HG02759 (cell line): Measurements from ENCODE around the gene COL4A1.

ENCODE experiments used
- ATAC-seq: cut with Tn5 transposase; IDR thresholded peaks from one replicate; pipeline ENCODE4 v1.9.1; 2021; ENCODE audit warnings: mild to moderate bottlenecking, moderate library complexity; ENCODE audit not compliant: unreplicated experiment

COL4A1 gene

DNA sequence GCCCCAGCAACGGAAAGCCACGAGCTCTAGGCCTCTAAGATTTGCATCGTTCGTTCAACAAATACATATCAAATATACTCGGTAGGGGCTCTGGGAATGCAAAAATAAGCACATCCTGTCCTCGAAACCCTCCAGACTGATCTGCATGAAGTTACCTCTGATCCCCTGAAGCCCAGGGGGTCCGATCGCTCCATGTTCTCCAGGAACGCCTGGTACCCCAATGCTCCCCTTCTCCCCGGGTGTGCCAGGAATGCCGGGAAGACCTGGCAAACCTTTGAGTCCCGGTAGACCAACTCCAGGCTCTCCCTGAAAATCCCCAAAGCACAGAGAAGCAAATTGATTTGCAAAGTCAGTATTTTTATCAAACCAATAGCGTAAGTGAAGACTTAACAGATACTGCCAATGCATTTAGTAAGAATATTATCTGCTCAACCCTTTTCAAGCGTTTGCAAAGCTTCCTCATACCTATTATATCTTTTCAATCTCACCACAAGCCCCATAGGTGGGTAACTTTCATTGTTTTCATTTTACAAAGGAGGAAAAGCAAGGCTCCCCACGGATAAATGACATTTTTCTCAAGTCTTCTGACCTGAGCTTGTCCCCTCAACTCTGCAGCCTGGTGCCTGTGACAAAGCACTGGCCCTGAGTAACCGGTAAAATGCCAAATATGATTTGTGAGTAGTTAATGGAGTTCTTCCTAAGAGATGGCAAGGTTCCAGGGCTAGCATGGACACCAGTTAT, 127.7 kb downstream of the COL4A1 start:
- ATAC-seq: no peak

DNA sequence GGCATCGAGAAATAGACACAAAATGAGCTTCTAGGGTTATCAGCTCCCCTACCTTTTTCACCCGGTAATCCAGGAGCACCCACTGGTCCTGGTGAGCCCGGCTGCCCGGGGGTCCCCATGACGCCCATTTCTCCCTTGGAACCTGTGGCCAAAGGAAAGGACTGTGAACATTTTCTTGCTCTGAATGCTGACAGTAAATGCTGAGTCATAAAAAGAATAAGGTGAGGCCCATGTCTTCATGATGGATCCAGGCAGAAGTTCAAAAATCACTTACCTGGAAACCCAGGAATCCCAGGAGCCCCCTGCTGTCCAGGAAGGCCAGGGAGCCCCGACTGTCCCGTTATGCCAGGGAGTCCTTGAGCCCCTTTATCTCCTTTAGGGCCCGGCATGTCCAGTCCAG, 129.2 kb downstream of the COL4A1 start:
- no peak for ATAC-seq

GRCh38 chr13:110176431-110176830, 130.5 kb downstream of the COL4A1 start:
- no peak for ATAC-seq

DNA sequence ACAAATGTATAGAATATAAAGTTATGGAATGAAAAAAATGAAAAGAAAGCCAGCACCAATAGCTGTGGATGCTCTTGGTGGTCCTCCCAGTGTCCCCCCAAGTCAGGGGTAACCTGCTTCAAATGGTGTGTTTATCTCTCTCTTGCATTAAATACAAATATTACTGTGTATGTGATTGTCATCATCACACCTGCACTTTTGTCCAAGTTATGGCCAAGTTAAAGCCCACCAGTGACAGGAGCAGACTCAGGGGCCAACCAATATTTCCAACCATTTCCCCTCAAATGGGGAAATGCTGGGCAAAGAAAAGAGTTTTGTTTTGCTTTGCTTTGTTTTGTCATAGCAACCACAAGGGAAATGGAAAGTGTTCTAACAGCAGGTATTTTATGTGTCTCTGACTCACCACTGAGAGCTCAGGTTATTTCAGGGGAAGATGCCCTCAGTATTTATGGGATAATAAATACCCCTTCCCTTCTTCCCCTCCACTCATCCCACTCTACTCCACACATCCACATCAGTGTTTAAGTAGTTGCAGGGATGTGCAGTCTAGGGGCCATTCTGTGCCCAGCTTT, 133.6 kb downstream of the COL4A1 start:
- ATAC-seq: no peak

DNA sequence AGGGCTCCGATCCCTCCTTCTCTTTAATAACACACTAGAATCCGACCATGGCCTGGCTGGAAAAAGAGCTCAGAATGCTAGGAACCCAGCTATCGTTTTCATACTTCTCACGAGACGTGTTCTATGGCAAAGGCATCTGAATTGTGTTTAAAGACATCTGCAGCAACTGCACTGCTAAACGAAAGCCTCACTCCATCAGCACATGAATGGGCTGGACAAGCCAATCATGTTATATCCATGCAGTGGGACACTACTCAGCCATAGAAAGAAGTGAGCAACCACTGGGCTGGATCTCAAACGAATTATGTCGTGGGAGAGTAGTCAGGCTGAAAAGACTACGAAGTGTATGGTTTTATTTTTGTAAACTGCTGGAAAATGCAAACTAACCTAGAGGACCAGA, 136.1 kb downstream of the COL4A1 start:
- no peak for ATAC-seq

DNA sequence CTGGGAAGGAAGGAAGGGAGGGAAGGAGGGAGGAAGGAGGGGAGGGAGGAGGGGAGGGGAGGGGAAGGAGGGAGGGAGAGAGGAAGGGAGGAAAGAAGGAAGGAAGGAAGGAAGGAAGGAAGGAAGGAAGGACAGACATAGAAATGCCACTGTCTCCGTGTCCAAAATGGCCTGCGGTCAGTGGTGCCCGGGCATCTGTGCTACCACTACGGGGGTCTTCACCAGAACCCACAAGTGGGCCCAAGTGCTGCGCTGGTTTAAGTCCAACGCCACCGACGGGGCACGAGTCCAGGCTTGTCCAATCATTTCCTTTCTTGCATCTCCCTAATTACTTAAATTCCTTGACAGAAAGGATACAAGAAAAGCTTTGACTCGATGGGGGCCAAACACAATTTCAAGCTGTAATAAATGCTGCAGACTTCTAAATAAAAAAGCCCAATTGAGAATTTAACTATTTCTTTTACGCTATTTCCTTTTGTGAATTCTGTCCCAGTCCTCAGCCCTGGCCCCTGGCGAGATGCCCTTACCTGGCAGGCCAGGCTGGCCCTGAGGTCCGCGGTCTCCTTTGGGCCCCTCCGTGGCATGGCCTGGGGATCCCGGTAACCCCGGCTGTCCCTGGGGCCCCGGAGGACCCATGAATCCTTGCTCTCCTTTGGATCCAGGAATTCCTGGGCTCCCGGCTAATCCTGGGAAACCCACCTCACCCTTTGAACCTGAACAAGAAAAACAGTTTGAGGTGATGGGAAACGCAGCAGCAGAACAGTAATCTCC, 136.8 kb downstream of the COL4A1 start:
- no peak for ATAC-seq

- ATAC-seq: no peak
These were observed 137.7 kb downstream of the COL4A1 start for GRCh38 chr13:110168999-110169933.

DNA sequence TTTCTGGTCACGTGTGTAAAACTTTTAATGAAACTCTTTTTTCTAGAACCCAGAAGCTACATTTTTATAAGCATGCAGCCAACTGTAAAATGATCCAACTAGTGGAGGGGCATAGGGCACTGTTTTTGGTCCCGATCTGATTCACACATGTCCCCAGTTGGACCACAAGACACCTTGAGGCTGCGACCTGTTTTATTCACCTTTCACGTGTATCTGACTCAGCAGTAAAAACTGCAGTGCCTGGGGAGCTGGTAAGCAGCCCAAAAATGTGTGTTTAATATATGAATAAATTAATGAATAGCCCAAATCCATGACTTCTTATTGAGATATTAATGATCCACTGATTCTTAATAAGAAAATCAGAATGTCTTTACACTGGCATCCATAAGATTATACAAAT, 140.4 kb downstream of the COL4A1 start:
- ATAC-seq: no peak

GRCh38 chr13:110164706-110165105, 142.3 kb downstream of the COL4A1 start:
- no peak for ATAC-seq

- ATAC-seq: no peak
These were observed 143.9 kb downstream of the COL4A1 start for GRCh38 chr13:110162866-110163658.

DNA sequence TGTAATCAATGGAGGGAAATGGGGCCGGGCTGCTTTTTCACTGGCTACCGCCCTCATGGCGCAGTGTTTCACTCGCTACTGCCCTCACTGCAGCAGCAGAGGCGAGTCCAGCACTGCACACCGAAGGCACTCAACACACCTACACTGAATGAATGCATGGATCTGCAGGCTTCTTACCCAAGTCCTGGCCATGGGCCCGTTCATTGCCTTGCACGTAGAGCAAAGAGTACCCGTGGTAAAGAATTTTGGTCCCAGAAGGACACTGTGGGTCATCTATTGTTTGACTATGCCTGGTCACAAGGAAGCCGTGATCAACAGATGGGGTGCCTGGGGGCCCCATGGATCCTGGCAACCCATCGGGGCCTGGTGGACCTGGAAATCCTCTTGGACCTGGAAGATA, 144.9 kb downstream of the COL4A1 start:
- no peak for ATAC-seq

GRCh38 chr13:110161112-110161882, 145.7 kb downstream of the COL4A1 start:
- ATAC-seq: no peak

- no peak for ATAC-seq
These were observed 148.7 kb downstream of the COL4A1 start for GRCh38 chr13:110158226-110158625.

- ATAC-seq: no peak
These were observed 149.2 kb downstream of the COL4A1 start for GRCh38 chr13:110157718-110158117.

DNA sequence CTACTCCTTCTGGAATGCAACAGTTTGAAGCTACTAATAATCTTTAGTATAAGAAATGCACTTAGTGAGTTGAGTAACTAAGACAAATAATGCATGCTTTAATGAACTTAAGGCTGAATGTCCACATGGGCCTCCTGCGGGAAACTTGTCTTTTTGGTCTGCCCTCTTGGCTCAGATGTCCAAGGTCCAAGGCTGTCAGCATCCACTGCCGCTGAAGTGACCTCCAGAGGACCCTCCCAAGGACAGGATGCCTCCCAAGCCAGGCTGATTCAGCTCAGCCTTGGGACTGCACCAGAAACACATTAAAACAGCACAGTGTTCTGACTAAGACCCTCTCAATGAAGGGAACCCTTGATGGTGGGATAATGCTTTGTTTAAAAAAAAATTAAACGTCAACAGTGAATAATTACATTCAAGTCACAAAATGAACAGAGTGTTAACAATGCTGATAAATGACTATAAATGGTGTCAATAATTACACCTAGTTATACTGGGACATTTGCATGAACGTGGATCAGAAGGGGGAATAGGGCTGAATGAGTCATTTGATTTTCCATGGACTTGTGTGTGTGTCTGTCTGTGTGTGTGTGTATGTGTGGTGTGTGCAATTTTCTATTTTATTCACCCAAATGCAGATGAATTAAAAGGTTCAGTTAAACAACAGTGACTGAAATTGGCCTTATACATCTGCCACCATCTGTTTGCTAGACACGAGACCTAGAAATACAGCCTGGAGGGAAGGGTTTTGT, 150.5 kb downstream of the COL4A1 start:
- ATAC-seq: no peak

GRCh38 chr13:110155072-110155471, 151.9 kb downstream of the COL4A1 start:
- no peak for ATAC-seq

DNA sequence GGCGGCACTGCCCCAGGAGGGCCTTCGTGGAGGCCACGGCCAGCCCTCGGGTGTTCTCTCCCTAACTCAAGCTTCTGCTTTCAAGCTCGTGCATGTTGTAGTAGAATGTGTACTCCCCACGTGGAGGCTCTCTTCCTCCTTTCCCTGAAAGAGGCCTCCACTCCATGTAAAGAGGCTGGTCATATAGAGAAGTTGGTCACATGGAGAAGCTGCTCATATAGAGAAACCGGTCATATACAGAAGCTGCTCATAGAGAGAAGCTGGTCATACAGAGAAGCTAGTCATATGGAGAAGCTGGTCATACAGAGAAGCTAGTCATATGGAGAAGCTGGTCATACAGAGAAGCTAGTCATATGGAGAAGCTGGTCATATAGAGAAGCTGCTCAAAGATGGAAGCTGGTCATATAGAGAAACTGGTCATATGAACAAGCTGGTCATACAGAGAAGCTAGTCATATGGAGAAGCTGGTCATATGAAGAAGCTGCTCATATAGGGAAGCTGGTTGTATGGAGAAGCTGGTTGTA, 152.5 kb downstream of the COL4A1 start:
- ATAC-seq: no peak

GRCh38 chr13:110152351-110152750, 154.6 kb downstream of the COL4A1 start:
- no peak for ATAC-seq
